ENCODE results near the gene CD2.

Gene CD2

DNA sequence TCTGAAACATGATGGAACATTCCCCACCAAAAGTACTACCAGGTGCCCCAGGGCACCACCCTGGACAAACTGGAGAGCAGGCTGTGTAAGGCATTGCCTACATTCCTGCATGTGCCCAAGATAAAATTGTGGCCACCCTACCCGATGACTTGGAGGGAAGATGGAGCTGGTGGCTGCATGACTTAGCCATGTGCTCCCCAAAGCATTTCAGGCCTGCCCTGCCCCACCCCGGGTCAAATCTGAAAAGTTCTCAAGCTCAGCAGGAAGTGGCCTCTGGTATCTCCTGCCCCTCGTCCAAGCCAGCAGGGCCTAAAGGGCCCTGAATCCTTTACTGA lies 8.5 kb downstream of the CD2 start:
- H3K4me3 ChIP-seq (ENCODE audit: low read depth, low read length): no peak overlapping the region
- H3K27ac ChIP-seq (ENCODE audit: low read depth, low read length): no peak overlapping the region
- H3K9me3 ChIP-seq (ENCODE audit: control insufficient read depth, insufficient read depth, low read depth, low read length): no peaks in the 10 kb centered on the region
- no peak overlapping the region for H3K9ac ChIP-seq (ENCODE audit: low read length)
- no peaks in the 10 kb centered on the region for H3K27me3 ChIP-seq (ENCODE audit: control insufficient read depth, insufficient read depth, low read length)
- H3K36me3 ChIP-seq (ENCODE audit: control insufficient read depth, insufficient read depth, low read length): no peaks in the 10 kb centered on the region
- H3K4me1 ChIP-seq (ENCODE audit: control insufficient read depth, insufficient read depth, low read length): no peaks in the 10 kb centered on the region; the same call in 1 of the 2 replicates

DNA sequence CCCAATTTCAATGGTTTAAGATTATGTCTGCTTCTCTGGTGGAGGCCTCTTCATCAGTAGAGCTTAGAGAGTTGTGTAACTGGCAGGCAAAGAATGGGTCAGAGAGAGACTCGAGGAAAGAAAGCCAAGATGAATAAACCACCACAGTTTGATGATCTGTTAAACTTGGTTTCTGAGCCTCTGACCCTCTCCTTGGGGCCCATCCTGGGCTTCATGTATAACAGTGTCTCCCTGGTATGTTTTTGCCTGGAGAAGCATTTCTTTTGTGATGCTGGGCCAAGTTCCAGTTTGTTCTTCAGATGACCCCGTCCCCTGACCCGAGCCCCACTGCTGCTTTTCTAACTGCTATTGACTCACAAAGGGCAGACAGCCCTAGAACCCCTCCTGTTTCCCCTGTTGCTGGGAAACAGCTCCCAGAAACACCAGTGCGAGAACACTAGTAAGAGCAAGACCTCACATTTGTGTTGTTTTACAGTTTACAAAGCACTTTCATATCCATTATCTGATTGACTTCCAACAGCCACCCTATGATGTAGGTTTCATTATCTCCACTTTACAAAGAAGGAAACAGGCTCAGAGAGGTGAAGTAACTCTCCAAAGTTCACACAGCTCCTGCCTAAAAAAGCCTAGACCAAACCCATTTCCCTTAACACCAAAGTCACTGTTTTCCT lies 9.0 kb downstream of the CD2 start:
- H3K4me1 ChIP-seq (ENCODE audit: control insufficient read depth, insufficient read depth, low read length): no peaks in the 10 kb centered on the region; the same call in 1 of the 2 replicates
- H3K9me3 ChIP-seq (ENCODE audit: control insufficient read depth, insufficient read depth, low read depth, low read length): no peaks in the 10 kb centered on the region
- no peaks in the 10 kb centered on the region for H3K27me3 ChIP-seq (ENCODE audit: control insufficient read depth, insufficient read depth, low read length)
- no peak overlapping the region for H3K9ac ChIP-seq (ENCODE audit: low read length)
- no peaks in the 10 kb centered on the region for H3K36me3 ChIP-seq (ENCODE audit: control insufficient read depth, insufficient read depth, low read length)
- H3K4me3 ChIP-seq (ENCODE audit: low read depth, low read length): no peak overlapping the region
- H3K27ac ChIP-seq (ENCODE audit: low read depth, low read length): no peak overlapping the region

GRCh38 chr1:116763787-116764465 lies 9.7 kb downstream of the CD2 start:
- no peak overlapping the region for H3K4me3 ChIP-seq (ENCODE audit: low read depth, low read length)
- H3K9me3 ChIP-seq (ENCODE audit: control insufficient read depth, insufficient read depth, low read depth, low read length): no peaks in the 10 kb centered on the region
- no peak overlapping the region for H3K9ac ChIP-seq (ENCODE audit: low read length)
- no peaks in the 10 kb centered on the region; the same call in 1 of the 2 replicates for H3K4me1 ChIP-seq (ENCODE audit: control insufficient read depth, insufficient read depth, low read length)
- H3K27ac ChIP-seq (ENCODE audit: low read depth, low read length): no peak overlapping the region
- no peaks in the 10 kb centered on the region for H3K36me3 ChIP-seq (ENCODE audit: control insufficient read depth, insufficient read depth, low read length)
- H3K27me3 ChIP-seq (ENCODE audit: control insufficient read depth, insufficient read depth, low read length): no peaks in the 10 kb centered on the region

DNA sequence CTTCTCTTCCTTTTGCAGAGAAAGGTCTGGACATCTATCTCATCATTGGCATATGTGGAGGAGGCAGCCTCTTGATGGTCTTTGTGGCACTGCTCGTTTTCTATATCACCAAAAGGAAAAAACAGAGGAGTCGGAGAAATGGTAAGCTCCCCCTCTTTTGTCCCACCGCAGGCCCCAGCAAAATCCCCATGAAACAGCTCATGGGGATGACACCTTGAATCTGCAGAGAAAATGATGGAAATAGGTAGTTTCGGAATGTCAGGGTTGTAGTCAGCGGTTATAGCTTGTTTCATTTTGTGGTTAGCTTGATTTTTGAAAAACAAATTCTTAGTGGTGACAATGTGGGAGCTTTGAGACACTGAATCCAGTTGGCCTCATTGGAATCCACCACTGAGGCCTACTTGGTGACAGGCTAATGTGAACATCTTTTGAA lies 10.3 kb downstream of the CD2 start:
- H3K27ac ChIP-seq (ENCODE audit: low read depth, low read length): no peak overlapping the region
- H3K36me3 ChIP-seq (ENCODE audit: control insufficient read depth, insufficient read depth, low read length): no peaks in the 10 kb centered on the region
- H3K9me3 ChIP-seq (ENCODE audit: control insufficient read depth, insufficient read depth, low read depth, low read length): no peaks in the 10 kb centered on the region
- no peaks in the 10 kb centered on the region for H3K27me3 ChIP-seq (ENCODE audit: control insufficient read depth, insufficient read depth, low read length)
- H3K9ac ChIP-seq (ENCODE audit: low read length): no peak overlapping the region
- H3K4me1 ChIP-seq (ENCODE audit: control insufficient read depth, insufficient read depth, low read length): no peaks in the 10 kb centered on the region; the same call in 1 of the 2 replicates
- no peak overlapping the region for H3K4me3 ChIP-seq (ENCODE audit: low read depth, low read length)

DNA sequence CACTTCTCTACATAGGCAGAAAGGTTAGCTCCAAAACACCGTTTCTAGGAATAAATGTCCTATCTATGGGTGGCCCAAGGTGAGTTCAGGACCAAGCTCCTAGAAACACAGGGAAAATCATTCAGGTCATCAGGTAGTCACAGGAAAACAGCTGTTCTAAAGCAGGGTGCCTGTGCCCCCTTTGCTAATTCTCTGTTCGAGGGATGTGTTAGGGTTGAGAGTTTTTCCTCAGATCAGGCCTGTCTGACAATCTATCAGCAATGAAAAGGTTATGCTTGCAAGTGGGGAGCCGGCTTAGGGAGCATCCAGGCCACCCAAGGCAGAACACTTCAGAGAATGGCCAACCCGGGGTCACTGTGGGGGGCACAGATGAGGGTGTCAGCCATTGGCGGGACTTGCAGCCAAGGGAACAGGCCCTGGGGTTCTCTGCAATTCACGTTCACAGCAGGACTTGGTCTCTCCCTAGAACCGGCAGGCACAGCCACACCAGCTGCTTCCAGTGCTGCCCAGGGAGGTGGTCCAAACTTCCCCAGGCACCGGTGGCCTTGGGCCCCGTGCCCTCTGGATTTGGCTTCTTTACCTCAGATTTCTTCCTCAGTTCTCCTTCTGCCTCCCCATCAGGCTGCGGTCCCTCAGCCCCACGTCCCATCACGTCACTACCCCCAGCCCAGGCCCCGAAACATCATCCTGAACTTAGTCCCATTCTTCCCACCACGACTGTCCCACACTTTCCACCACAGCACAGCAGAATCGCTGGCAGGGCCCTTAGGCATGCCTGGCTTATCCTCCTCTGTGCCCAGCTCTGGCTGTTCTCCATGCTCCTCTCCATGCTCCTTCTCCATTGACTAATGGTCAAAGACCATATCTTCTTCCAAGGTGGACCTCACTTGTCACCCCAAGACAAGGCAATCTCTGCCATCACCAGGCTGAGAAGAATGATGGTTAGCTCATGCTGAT lies 11.0 kb downstream of the CD2 start:
- Histone ChIP-seq H3K9me3 (ENCODE audit: control insufficient read depth, insufficient read depth, low read depth, low read length) (no peaks in the 10 kb centered on the region), H3K27me3 (ENCODE audit: control insufficient read depth, insufficient read depth, low read length) (no peaks in the 10 kb centered on the region), H3K9ac (ENCODE audit: low read length) (no peak overlapping the region), H3K4me3 (ENCODE audit: low read depth, low read length) (no peak overlapping the region), H3K36me3 (ENCODE audit: control insufficient read depth, insufficient read depth, low read length) (no peaks in the 10 kb centered on the region), H3K27ac (ENCODE audit: low read depth, low read length) (no peak overlapping the region), H3K4me1 (ENCODE audit: control insufficient read depth, insufficient read depth, low read length) (no peaks in the 10 kb centered on the region; the same call in 1 of the 2 replicates)

DNA sequence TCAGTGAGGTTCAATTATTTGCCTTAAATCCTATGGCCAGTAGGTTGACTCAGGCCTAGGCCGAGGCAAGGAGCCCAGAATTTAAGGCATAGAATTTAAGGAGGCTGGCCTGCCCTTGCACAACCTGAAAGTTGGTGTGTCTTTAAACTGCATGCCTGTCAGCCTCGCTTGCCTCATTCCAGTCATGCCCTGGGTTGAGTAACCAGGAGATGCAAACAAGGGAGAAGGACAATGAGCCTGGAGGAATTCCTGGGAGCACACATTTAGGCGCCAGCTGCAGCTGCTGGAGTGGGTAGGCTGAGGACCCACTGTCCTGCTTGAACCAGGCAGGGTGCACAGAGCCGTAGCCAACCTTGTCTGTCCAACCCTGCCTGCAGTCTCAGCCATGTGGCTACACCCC lies 11.7 kb downstream of the CD2 start:
- Histone ChIP-seq H3K9me3 (ENCODE audit: control insufficient read depth, insufficient read depth, low read depth, low read length) (no peaks in the 10 kb centered on the region), H3K9ac (ENCODE audit: low read length) (no peak overlapping the region), H3K27ac (ENCODE audit: low read depth, low read length) (no peak overlapping the region), H3K4me1 (ENCODE audit: control insufficient read depth, insufficient read depth, low read length) (no peaks in the 10 kb centered on the region; the same call in 1 of the 2 replicates), H3K27me3 (ENCODE audit: control insufficient read depth, insufficient read depth, low read length) (no peaks in the 10 kb centered on the region), H3K4me3 (ENCODE audit: low read depth, low read length) (no peak overlapping the region), H3K36me3 (ENCODE audit: control insufficient read depth, insufficient read depth, low read length) (no peaks in the 10 kb centered on the region)

- no peaks in the 10 kb centered on the region for H3K9me3 ChIP-seq (ENCODE audit: control insufficient read depth, insufficient read depth, low read depth, low read length)
- H3K9ac ChIP-seq (ENCODE audit: low read length): no peak overlapping the region
- H3K4me3 ChIP-seq (ENCODE audit: low read depth, low read length): no peak overlapping the region
- H3K27me3 ChIP-seq (ENCODE audit: control insufficient read depth, insufficient read depth, low read length): no peaks in the 10 kb centered on the region
- H3K4me1 ChIP-seq (ENCODE audit: control insufficient read depth, insufficient read depth, low read length): no peaks in the 10 kb centered on the region; the same call in 1 of the 2 replicates
- no peak overlapping the region for H3K27ac ChIP-seq (ENCODE audit: low read depth, low read length)
- no peaks in the 10 kb centered on the region for H3K36me3 ChIP-seq (ENCODE audit: control insufficient read depth, insufficient read depth, low read length)
Observed at GRCh38 chr1:116766616-116767469, 12.6 kb downstream of the CD2 start.

GRCh38 chr1:116767782-116768382 lies 13.7 kb downstream of the CD2 start:
- Histone ChIP-seq H3K9ac (ENCODE audit: low read length) (no peak overlapping the region), H3K36me3 (ENCODE audit: control insufficient read depth, insufficient read depth, low read length) (no peaks in the 10 kb centered on the region), H3K4me1 (ENCODE audit: control insufficient read depth, insufficient read depth, low read length) (no peaks in the 10 kb centered on the region; the same call in 1 of the 2 replicates), H3K4me3 (ENCODE audit: low read depth, low read length) (no peak overlapping the region), H3K27ac (ENCODE audit: low read depth, low read length) (no peak overlapping the region), H3K27me3 (ENCODE audit: control insufficient read depth, insufficient read depth, low read length) (no peaks in the 10 kb centered on the region), H3K9me3 (ENCODE audit: control insufficient read depth, insufficient read depth, low read depth, low read length) (no peaks in the 10 kb centered on the region)

- Histone ChIP-seq H3K4me1 (ENCODE audit: control insufficient read depth, insufficient read depth, low read length) (no peaks in the 10 kb centered on the region; the same call in 1 of the 2 replicates), H3K9ac (ENCODE audit: low read length) (no peak overlapping the region), H3K27ac (ENCODE audit: low read depth, low read length) (no peak overlapping the region), H3K36me3 (ENCODE audit: control insufficient read depth, insufficient read depth, low read length) (no peaks in the 10 kb centered on the region), H3K4me3 (ENCODE audit: low read depth, low read length) (no peak overlapping the region), H3K27me3 (ENCODE audit: control insufficient read depth, insufficient read depth, low read length) (no peaks in the 10 kb centered on the region), H3K9me3 (ENCODE audit: control insufficient read depth, insufficient read depth, low read depth, low read length) (no peaks in the 10 kb centered on the region)
Observed at GRCh38 chr1:116768416-116769103, 14.3 kb downstream of the CD2 start.

GRCh38 chr1:116769104-116769452 lies 14.8 kb downstream of the CD2 start:
- Histone ChIP-seq H3K27me3 (ENCODE audit: control insufficient read depth, insufficient read depth, low read length) (no peaks in the 10 kb centered on the region), H3K9ac (ENCODE audit: low read length) (no peak overlapping the region), H3K9me3 (ENCODE audit: control insufficient read depth, insufficient read depth, low read depth, low read length) (no peaks in the 10 kb centered on the region), H3K4me3 (ENCODE audit: low read depth, low read length) (no peak overlapping the region), H3K27ac (ENCODE audit: low read depth, low read length) (no peak overlapping the region), H3K36me3 (ENCODE audit: control insufficient read depth, insufficient read depth, low read length) (no peaks in the 10 kb centered on the region), H3K4me1 (ENCODE audit: control insufficient read depth, insufficient read depth, low read length) (no peaks in the 10 kb centered on the region)
